Mucosa of descending colon (tissue), 3 donors: ENCODE measurements around the gene CRIM1. TPM values are rescaled to one million over a fixed set of nuclear protein-coding genes. Genes with fewer than 3 reads are reported as not detected.
A peak's percentile ranks its signal among the peaks of the same experiment; 100 is the strongest.

ENCODE experiments used
- ATAC-seq: fragments of 200-7000 bp; cut with Tn5 transposase; one replicate; pipeline ENCODE4 v1.9.1; 2020; ENCODE audit warnings: mild to moderate bottlenecking, moderate library complexity
- DNase-seq, 3 donors: peaks; one replicate each; pipeline ENCODE4 v3.0.0-alpha.2; 2020
- H3K36me3 ChIP-seq: fragments of 200-600 bp; one replicate; pipeline ENCODE4 v1.8.0; 2021; ENCODE audit warnings: low read depth, mild to moderate bottlenecking
- H3K4me1 ChIP-seq: fragments of 200-600 bp; one replicate; pipeline ENCODE4 v1.8.0; 2021; ENCODE audit warnings: low read depth, mild to moderate bottlenecking
- H3K4me3 ChIP-seq: fragments of 200-600 bp; one replicate; pipeline ENCODE4 v1.8.0; 2021; ENCODE audit warnings: mild to moderate bottlenecking
- H3K9me3 ChIP-seq: fragments of 200-600 bp; one replicate; pipeline ENCODE4 v1.8.0; 2021; ENCODE audit warnings: mild to moderate bottlenecking
- CTCF ChIP-seq: fragments of 200-600 bp; IDR thresholded peaks from one replicate; pipeline ENCODE4 v1.8.0; 2022; ENCODE audit warnings: antibody characterized with exemption, mild to moderate bottlenecking
- intact Hi-C, 2 donors: fragments of 100-400 bp; cut with DNase I in 1 of 2; cut with micrococcal nuclease in 1 of 2; formaldehyde crosslinking; loops; one replicate each; pipeline versions ENCODE4 v1.11.0 to v1.11.1; 2022; cut with DNase I, micrococcal nuclease
- total RNA-seq, 3 donors: library from RNA; stranded (reverse); fragmentation: NEBNext Ultra II Directional in 2 of 3; extraction: Animal tissue kit (Norgen Biotek cat#: 25700) in 2 of 3; gene quantifications; one replicate each; pipeline versions ENCODE4 v1.2.1 to v1.2.4, GENCODE V29; 2021 to 2023
- donor health status: DM: no; HTN: no; CAD: no; lungs with moderate emphysema.
- donor health status: DM: no; HTN: no; CAD: no.
- donor health status: DM: no; HTN: yes; CAD: no.

The CRIM1 gene
- total RNA-seq, 3 donors from 2014 or later = 66.9 to 104 (median 85.8) TPM

- H3K4me3 ChIP-seq = no peak overlapping the region
- H3K4me1 ChIP-seq = no peaks in the 10 kb centered on the region
- DNase-seq = no peak
- no peak for TF ChIP-seq CTCF
- intact Hi-C loops = no loop called here
- ATAC-seq = no peak
- H3K36me3 ChIP-seq = no peaks in the 10 kb centered on the region
- H3K9me3 ChIP-seq = no peaks in the 10 kb centered on the region
These were observed 194.4 kb downstream of the CRIM1 start for GRCh38 chr2:36550006-36550405.

GRCh38 chr2:36553683-36554082 lies 198.1 kb downstream of the CRIM1 start:
- peak; percentile 25 for ATAC-seq
- no peaks in the 10 kb centered on the region for H3K9me3 ChIP-seq
- no peak for DNase-seq
- TF ChIP-seq CTCF = no peak
- intact Hi-C loops = no loop called here
- no peak overlapping the region for H3K4me3 ChIP-seq
- no peaks in the 10 kb centered on the region for H3K36me3 ChIP-seq
- H3K4me1 ChIP-seq = no peaks in the 10 kb centered on the region

GRCh38 chr2:36554531-36554930 lies 199.0 kb downstream of the CRIM1 start:
- ATAC-seq = no peak
- Histone ChIP-seq H3K4me3 (no peak overlapping the region), H3K9me3 (no peaks in the 10 kb centered on the region), H3K36me3 (no peaks in the 10 kb centered on the region), H3K4me1 (no peaks in the 10 kb centered on the region)
- no peak for DNase-seq
- TF ChIP-seq CTCF = no peak
- intact Hi-C loops = no loop called here

- intact Hi-C loops = no loop called here
- Histone ChIP-seq H3K9me3 (no peaks in the 10 kb centered on the region), H3K36me3 (no peaks in the 10 kb centered on the region), H3K4me1 (no peaks in the 10 kb centered on the region), H3K4me3 (no peak overlapping the region)
- TF ChIP-seq CTCF = no peak
- DNase-seq (no peak), ATAC-seq (no peak)
These were observed 200.2 kb downstream of the CRIM1 start for GRCh38 chr2:36555789-36556188.

GRCh38 chr2:36556842-36557241 lies 201.3 kb downstream of the CRIM1 start:
- intact Hi-C loops = no loop called here

More at GRCh38 chr2:36556842-36557241, 201.3 kb downstream of the CRIM1 start:
- ATAC-seq (no peak), DNase-seq (no peak)
- no peak overlapping the region for H3K4me3 ChIP-seq
- H3K36me3 ChIP-seq = no peaks in the 10 kb centered on the region
- H3K4me1 ChIP-seq = peaks cover 4% of the 10 kb centered on the region
- H3K9me3 ChIP-seq = no peaks in the 10 kb centered on the region
- no peak for TF ChIP-seq CTCF
